Prostate gland (tissue), 2 donors: ENCODE data around the gene CSNK2B. TPM values are rescaled to one million over a fixed set of nuclear protein-coding genes. Genes with fewer than 3 reads are reported as not detected.

ENCODE experiments used
- DNase-seq: peaks from one replicate; pipeline ENCODE4 v3.0.0-alpha.2; 2019; ENCODE audit warnings: low spot score
- H3K27ac ChIP-seq, 2 donors: fragments of 200-600 bp; sonication (generic); 2 replicates each; pipeline ENCODE4 v1.5.1; 2017 to 2019
- H3K27me3 ChIP-seq: fragments of 200-600 bp; sonication (generic); replicated peaks from 2 replicates; pipeline ENCODE4 v1.5.1; 2019; ENCODE audit not compliant: insufficient read depth
- H3K36me3 ChIP-seq, 2 donors: fragments of 200-600 bp; sonication (generic); 1 replicate in 1 of 2; 2 replicates in 1 of 2; pipeline versions ENCODE4 v1.5.1 to v1.8.1; 2017 to 2019
- H3K4me1 ChIP-seq: fragments of 200-600 bp; sonication (generic); replicated peaks from 2 replicates; pipeline ENCODE4 v1.5.1; 2019
- H3K4me3 ChIP-seq, 2 donors: fragments of 200-600 bp; sonication (generic); 2 replicates each; pipeline ENCODE4 v1.5.1; 2017 to 2019
- H3K9me3 ChIP-seq: fragments of 200-600 bp; sonication (generic); 2 replicates; pipeline ENCODE4 v1.5.1; 2017
- POLR2A ChIP-seq: fragments of 450-650 bp; IDR thresholded peaks from one replicate; pipeline ENCODE4 v1.6.1; 2016; ENCODE audit warnings: antibody characterized with exemption, mild to moderate bottlenecking
- POLR2AphosphoS5 ChIP-seq: sonication (generic); formaldehyde crosslinking; IDR thresholded peaks from one replicate; pipeline ENCODE4 v1.6.1; 2017; ENCODE audit warnings: antibody characterized with exemption
- WGBS: methylation state at CpG from one replicate; pipeline ENCODE4 v1.1.5; 2018; 5-methylcytosine and 5-hydroxymethylcytosine counted together
- intact Hi-C: fragments of 100-400 bp; cut with DNase I; formaldehyde crosslinking; loops from one replicate; pipeline ENCODE4 v1.14.2; 2022
- total RNA-seq, 2 donors: library from RNA; depleted of rRNA; stranded (reverse); fragments of >200 nt; gene quantifications; one replicate each; pipeline ENCODE4 v1.1.0, GENCODE V29; 2016
- TF ChIP-seq, protein P1 (sequence below), 4 experiments: fragments of 200-600 bp in 2 of 4; fragments of 450-650 bp in 2 of 4; sonication (generic) in 2 of 4; IDR thresholded peaks; 1 replicate in 3 of 4; 2 replicates in 1 of 4; pipeline ENCODE4 v1.5.1; 2016 to 2019; ENCODE audit warnings: antibody characterized with exemption in 4 of 4, mild to moderate bottlenecking in 2 of 4, moderate library complexity in 2 of 4

The CSNK2B gene
- total RNA-seq, 2 donors from 2014 or later, result 214 to 285 TPM

GRCh38 chr6:31689249-31690110 lies 23.6 kb downstream of the CSNK2B start:
- intact Hi-C loops, result no loop called here

DNA sequence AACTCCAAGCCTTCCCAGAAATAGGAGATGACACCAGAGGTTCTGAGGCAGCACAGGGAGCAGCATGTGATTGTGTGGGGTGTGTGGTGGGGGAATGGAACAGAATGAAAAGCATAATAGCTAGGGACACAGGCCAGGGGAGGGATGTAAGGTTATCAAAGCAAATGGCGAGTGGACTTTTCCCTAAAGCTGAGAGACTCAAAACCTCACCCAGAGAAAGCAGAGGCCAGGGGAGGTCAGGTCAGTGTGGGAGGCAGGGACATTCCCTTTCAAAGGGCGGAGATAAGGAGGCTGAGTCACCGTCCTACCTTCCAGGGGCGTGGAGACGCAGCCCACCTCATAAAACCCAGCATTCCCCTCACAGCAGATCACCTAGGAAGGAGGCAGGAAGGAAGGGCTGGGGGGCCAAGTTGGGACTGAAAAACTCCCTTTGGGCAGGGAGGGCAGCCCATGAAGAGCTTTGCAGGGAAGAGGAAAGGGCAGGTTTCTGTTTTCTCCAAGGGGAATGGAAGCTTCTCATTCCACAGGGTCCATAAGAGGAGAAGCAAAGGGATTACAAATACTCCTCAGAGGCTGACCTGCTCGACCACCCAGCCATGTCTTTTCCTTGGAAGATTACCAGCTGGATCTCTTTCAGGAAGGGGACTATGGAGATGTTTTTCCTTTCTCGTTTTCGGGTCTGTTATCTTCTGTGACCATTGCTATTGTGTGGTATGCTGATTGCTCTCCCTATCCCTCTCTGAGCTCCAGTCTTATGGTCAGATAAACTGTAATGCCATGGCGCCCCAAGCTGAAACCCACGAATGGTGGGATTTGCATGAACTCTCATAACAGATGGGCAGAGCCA lies 24.6 kb downstream of the CSNK2B start:
- Histone ChIP-seq H3K36me3 (peaks cover 15 to 20% of the 10 kb centered on the region in 2 donors), H3K9me3 (no peaks in the 10 kb centered on the region), H3K4me3 (no peak overlapping the region), H3K27ac (no peak overlapping the region), H3K27me3 (no peaks in the 10 kb centered on the region), H3K4me1 (no peaks in the 10 kb centered on the region)
- WGBS, result 57% methylated on average over 10 of the region's 10 CpGs
- no peak for DNase-seq
- TF ChIP-seq POLR2A (no peak), POLR2AphosphoS5 (no peak)
- TF ChIP-seq, protein P1, sequence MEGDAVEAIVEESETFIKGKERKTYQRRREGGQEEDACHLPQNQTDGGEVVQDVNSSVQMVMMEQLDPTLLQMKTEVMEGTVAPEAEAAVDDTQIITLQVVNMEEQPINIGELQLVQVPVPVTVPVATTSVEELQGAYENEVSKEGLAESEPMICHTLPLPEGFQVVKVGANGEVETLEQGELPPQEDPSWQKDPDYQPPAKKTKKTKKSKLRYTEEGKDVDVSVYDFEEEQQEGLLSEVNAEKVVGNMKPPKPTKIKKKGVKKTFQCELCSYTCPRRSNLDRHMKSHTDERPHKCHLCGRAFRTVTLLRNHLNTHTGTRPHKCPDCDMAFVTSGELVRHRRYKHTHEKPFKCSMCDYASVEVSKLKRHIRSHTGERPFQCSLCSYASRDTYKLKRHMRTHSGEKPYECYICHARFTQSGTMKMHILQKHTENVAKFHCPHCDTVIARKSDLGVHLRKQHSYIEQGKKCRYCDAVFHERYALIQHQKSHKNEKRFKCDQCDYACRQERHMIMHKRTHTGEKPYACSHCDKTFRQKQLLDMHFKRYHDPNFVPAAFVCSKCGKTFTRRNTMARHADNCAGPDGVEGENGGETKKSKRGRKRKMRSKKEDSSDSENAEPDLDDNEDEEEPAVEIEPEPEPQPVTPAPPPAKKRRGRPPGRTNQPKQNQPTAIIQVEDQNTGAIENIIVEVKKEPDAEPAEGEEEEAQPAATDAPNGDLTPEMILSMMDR (IDR thresholded peaks at IDR 0.05), result no peak
- intact Hi-C loops, result no loop called here

More at GRCh38 chr6:31689249-31690110, 23.6 kb downstream of the CSNK2B start:
- no peak overlapping the region for H3K27ac ChIP-seq
- no peaks in the 10 kb centered on the region for H3K4me1 ChIP-seq
- TF ChIP-seq, protein P1 (IDR thresholded peaks at IDR 0.05), result peak in 1 of 4 experiments; percentile 5
- TF ChIP-seq POLR2AphosphoS5, result no peak
- no peaks in the 10 kb centered on the region for H3K9me3 ChIP-seq
- peaks cover 15 to 20% of the 10 kb centered on the region in 2 donors for H3K36me3 ChIP-seq
- 75% methylated on average over 11 of the region's 11 CpGs for WGBS
- H3K27me3 ChIP-seq, result no peaks in the 10 kb centered on the region
- no peak overlapping the region for H3K4me3 ChIP-seq
- no peak for DNase-seq

DNA sequence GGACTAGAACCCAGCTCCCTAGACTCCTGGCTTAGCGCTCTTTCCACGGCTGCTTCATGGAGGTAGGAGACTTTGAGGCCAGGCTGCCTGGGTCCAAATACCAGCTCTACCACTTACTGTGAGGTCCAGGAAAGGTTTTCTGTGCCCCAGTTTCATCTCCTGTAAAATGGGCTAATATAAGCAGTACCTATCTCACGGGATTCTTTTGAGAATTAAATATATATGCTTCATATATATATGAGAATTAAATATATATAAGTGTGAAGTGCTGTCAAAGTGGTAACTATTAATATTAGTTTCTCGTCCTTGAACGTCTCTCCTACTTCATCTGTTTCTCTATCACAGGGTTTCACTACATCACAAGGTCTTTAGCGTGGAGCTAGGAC lies 25.2 kb downstream of the CSNK2B start:
- Histone ChIP-seq H3K27ac (no peak overlapping the region), H3K4me3 (no peak overlapping the region), H3K36me3 (peaks cover 15 to 20% of the 10 kb centered on the region in 2 donors), H3K4me1 (no peaks in the 10 kb centered on the region), H3K9me3 (no peaks in the 10 kb centered on the region), H3K27me3 (no peaks in the 10 kb centered on the region)
- TF ChIP-seq POLR2A (no peak), POLR2AphosphoS5 (no peak)
- TF ChIP-seq, protein P1 (IDR thresholded peaks at IDR 0.05), result no peak
- WGBS, result 87% methylated on average over 6 of the region's 6 CpGs
- intact Hi-C loops, result no loop called here
- DNase-seq, result no peak

- 94% methylated on average over 12 of the region's 12 CpGs for WGBS
- H3K27ac ChIP-seq, result no peak overlapping the region
- intact Hi-C loops, result no loop called here
- H3K4me3 ChIP-seq, result no peak overlapping the region
- no peak for TF ChIP-seq POLR2AphosphoS5
- TF ChIP-seq POLR2A, result no peak
- TF ChIP-seq, protein P1 (IDR thresholded peaks at IDR 0.05), result no peak
- no peaks in the 10 kb centered on the region for H3K27me3 ChIP-seq
- H3K4me1 ChIP-seq, result no peaks in the 10 kb centered on the region
- no peak for DNase-seq
- H3K36me3 ChIP-seq, result peaks cover 15 to 20% of the 10 kb centered on the region in 2 donors
- no peaks in the 10 kb centered on the region for H3K9me3 ChIP-seq
Observed at GRCh38 chr6:31691564-31692108, 25.8 kb downstream of the CSNK2B start.
